ENCODE data around the gene ITPR2. TPM values are rescaled to one million over a fixed set of nuclear protein-coding genes. Genes with fewer than 3 reads are reported as not detected.

ITPR2 gene
- total and polyA plus RNA-seq, 2 of the 13 experiments (the other 11 are each of a cell fraction or from before 2014, with no cell fraction given): 31.9 to 81.9 TPM

- TF ChIP-seq AHDC1 (CRISPR knock-in tag; IDR thresholded peaks at IDR 0.05; ENCODE audit: borderline replicate concordance): peak; percentile 45; the same call in 1 of the 2 replicates
- peak; percentile 66; the same call in 1 of the 2 replicates for TF ChIP-seq ZBTB38 (CRISPR knock-in tag; IDR thresholded peaks at IDR 0.05)
- TF ChIP-seq HDAC2 (CRISPR knock-in tag; IDR thresholded peaks at IDR 0.05): 0 out of 2 replicates have a peak, but pooled peaks have one; percentile 27
- peak; percentile 90 for TF ChIP-seq ZBTB43 (CRISPR knock-in tag; conservative IDR thresholded peaks at IDR 0.05)
- TF ChIP-seq, protein P1, sequence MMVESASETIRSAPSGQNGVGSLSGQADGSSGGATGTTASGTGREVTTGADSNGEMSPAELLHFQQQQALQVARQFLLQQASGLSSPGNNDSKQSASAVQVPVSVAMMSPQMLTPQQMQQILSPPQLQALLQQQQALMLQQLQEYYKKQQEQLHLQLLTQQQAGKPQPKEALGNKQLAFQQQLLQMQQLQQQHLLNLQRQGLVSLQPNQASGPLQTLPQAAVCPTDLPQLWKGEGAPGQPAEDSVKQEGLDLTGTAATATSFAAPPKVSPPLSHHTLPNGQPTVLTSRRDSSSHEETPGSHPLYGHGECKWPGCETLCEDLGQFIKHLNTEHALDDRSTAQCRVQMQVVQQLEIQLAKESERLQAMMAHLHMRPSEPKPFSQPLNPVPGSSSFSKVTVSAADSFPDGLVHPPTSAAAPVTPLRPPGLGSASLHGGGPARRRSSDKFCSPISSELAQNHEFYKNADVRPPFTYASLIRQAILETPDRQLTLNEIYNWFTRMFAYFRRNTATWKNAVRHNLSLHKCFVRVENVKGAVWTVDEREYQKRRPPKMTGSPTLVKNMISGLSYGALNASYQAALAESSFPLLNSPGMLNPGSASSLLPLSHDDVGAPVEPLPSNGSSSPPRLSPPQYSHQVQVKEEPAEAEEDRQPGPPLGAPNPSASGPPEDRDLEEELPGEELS (CRISPR knock-in tag; IDR thresholded peaks at IDR 0.05): 0 out of 2 replicates have a peak, but pooled peaks have one; percentile 19
- TF ChIP-seq PITX1 (CRISPR knock-in tag; IDR thresholded peaks at IDR 0.05): 0 out of 2 replicates have a peak, but pooled peaks have one; percentile 47
- peak in 1 of 2 experiments; percentile 46; a peak in 1 of 4 replicates for TF ChIP-seq EP300 (IDR thresholded peaks at IDR 0.05; ENCODE audit: low read depth in 2 of 2, low read length in 2 of 2)
- no peak for TF ChIP-seq EP300 (CRISPR knock-in tag; IDR thresholded peaks at IDR 0.05; ENCODE audit: borderline replicate concordance)
- TF ChIP-seq NCOR1 (IDR thresholded peaks at IDR 0.05; ENCODE audit: borderline replicate concordance, low read length): 0 out of 2 replicates have a peak, but pooled peaks have one; percentile 49
- TF ChIP-seq CREB1 (IDR thresholded peaks at IDR 0.05): no peak
- peak; percentile 5; the same call in 1 of the 2 replicates for TF ChIP-seq CREB1 (CRISPR knock-in tag; IDR thresholded peaks at IDR 0.05)
- 0 out of 2 replicates have a peak, but pooled peaks have one; percentile 24 for TF ChIP-seq GFI1 (CRISPR knock-in tag; IDR thresholded peaks at IDR 0.05; ENCODE audit: borderline replicate concordance)
- TF ChIP-seq CREM (IDR thresholded peaks at IDR 0.05): 0 out of 2 replicates have a peak, but pooled peaks have one; percentile 28
- TF ChIP-seq CREM (CRISPR knock-in tag; IDR thresholded peaks at IDR 0.05): no peak
- TF ChIP-seq HNF4G (IDR thresholded peaks at IDR 0.05; ENCODE audit: borderline replicate concordance, low read depth, low read length): 0 out of 2 replicates have a peak, but pooled peaks have one; percentile 23
- TF ChIP-seq HNF4G (CRISPR knock-in tag; IDR thresholded peaks at IDR 0.05; ENCODE audit: borderline replicate concordance, low read depth): no peak
- TF ChIP-seq HOXA3 (CRISPR knock-in tag; IDR thresholded peaks at IDR 0.05): peak; percentile 27; the same call in 1 of the 2 replicates
- no peak for TF ChIP-seq ZBTB26 (CRISPR knock-in tag; IDR thresholded peaks at IDR 0.05; ENCODE audit: borderline replicate concordance)
- 0 out of 2 replicates have a peak, but pooled peaks have one; percentile 12 for TF ChIP-seq GABPB1 (CRISPR knock-in tag; IDR thresholded peaks at IDR 0.05)
Observed at GRCh38 chr12:26734510-26735248, 98.3 kb downstream of the ITPR2 start (continued).
